Esophagus squamous epithelium (tissue), 4 donors: ENCODE measurements around the gene ZNF446. TPM values are rescaled to one million over a fixed set of nuclear protein-coding genes. Genes with fewer than 3 reads are reported as not detected.

Experiments used
- small RNA-seq, 4 donors: library from RNA; depleted of rRNA; stranded (forward); fragments of <200 nt; gene quantifications; one replicate each; pipeline ENCODE3, GENCODE V24; 2016
- total RNA-seq, 4 donors: library from RNA; depleted of rRNA; stranded (reverse); fragments of >200 nt; gene quantifications; one replicate each; pipeline ENCODE4 v1.1.0, GENCODE V29; 2016

ZNF446 gene
- total RNA-seq, 4 donors from 2014 or later: 6.0 to 13.3 (median 12.1) TPM

Small RNA genes within 50 kb of the gene (small RNA-seq; reads per million reads assigned to genes)
- 0 reads per million in 4 donors for gene RN7SL693P
- gene RNU6-1337P: 0 reads per million in 4 donors

Other genes starting within 250 kb of the ZNF446 start
- 10 to 100 TPM; 19.1 to 53.4 (median 36.0) TPM for gene ZNF544, start 247.4 kb upstream of the ZNF446 start, total RNA-seq
- 1 to 10 TPM; 3.5 to 6.7 (median 4.2) TPM for gene ZNF8, start 197.4 kb upstream of the ZNF446 start, total RNA-seq
- gene ERVK3-1, start 171.0 kb upstream of the ZNF446 start, total RNA-seq: 10 to 100 TPM; 24.7 to 42.0 (median 38.0) TPM
- 1 to 10 TPM; 2.2 to 3.2 (median 2.9) TPM for gene ZSCAN22, start 149.4 kb upstream of the ZNF446 start, total RNA-seq
- 10 to 100 TPM in 2 of 4 donors, 1 to 10 TPM in 1, not detected in 1; 1.1 to 25.1 (median 13.9) TPM for gene A1BG, start 122.9 kb upstream of the ZNF446 start, total RNA-seq
- 1 to 10 TPM in 3 of 4 donors, under 1 TPM in 1; 0.87 to 1.9 (median 1.4) TPM for gene ZNF497, start 113.6 kb upstream of the ZNF446 start, total RNA-seq
- 1 to 10 TPM; 2.4 to 6.7 (median 3.3) TPM for gene ZNF837, start 95.3 kb upstream of the ZNF446 start, total RNA-seq
- gene RPS5, start 89.1 kb upstream of the ZNF446 start, total RNA-seq: 1,000 to 10,000 TPM; 1,292 to 2,917 (median 1,952) TPM
- gene RNF225, start 80.7 kb upstream of the ZNF446 start, total RNA-seq: 10 to 100 TPM in 2 of 4 donors, 1 to 10 TPM in 2; 5.0 to 30.5 (median 15.7) TPM
- gene ZNF584, start 67.7 kb upstream of the ZNF446 start, total RNA-seq: 10 to 100 TPM in 2 of 4 donors, 1 to 10 TPM in 2; 8.5 to 13.4 (median 9.4) TPM
- 1 to 10 TPM; 2.0 to 5.3 (median 2.4) TPM for gene ZNF132, start 36.2 kb upstream of the ZNF446 start, total RNA-seq
- 10 to 100 TPM in 1 of 4 donors, 1 to 10 TPM in 3; 6.5 to 10.1 (median 8.0) TPM for gene ZNF324B, start 24.7 kb upstream of the ZNF446 start, total RNA-seq
- 10 to 100 TPM; 13.5 to 25.4 (median 20.2) TPM for gene ZNF324, start 9.3 kb upstream of the ZNF446 start, total RNA-seq
- 1 to 10 TPM; 1.9 to 5.3 (median 2.6) TPM for gene SLC27A5, start 35.6 kb downstream of the ZNF446 start, total RNA-seq
- 10 to 100 TPM in 1 of 4 donors, 1 to 10 TPM in 3; 6.9 to 11.1 (median 8.3) TPM for gene ZBTB45, start 43.5 kb downstream of the ZNF446 start, total RNA-seq
- gene TRIM28, start 67.7 kb downstream of the ZNF446 start, total RNA-seq: 100 to 1,000 TPM; 150 to 198 (median 179) TPM
- 10 to 100 TPM; 76.5 to 99.5 (median 86.6) TPM for gene CHMP2A, start 78.8 kb downstream of the ZNF446 start, total RNA-seq
- 10 to 100 TPM; 22.0 to 37.4 (median 24.7) TPM for gene UBE2M, start 82.3 kb downstream of the ZNF446 start, total RNA-seq
- gene MZF1, start 97.0 kb downstream of the ZNF446 start, total RNA-seq: 10 to 100 TPM; 11.8 to 30.9 (median 21.7) TPM